ENCODE data around the gene PRKCD. TPM values are rescaled to one million over a fixed set of nuclear protein-coding genes. Genes with fewer than 3 reads are reported as not detected.
A peak's percentile ranks its signal among the peaks of the same experiment; 100 is the strongest.

The PRKCD gene
- total RNA-seq, 2 experiments from 2014 or later = 13.3 to 108 TPM

GRCh38 chr3:53229606-53230005 is 68.6 kb downstream of the PRKCD start:
- intact Hi-C loops (cut with micrococcal nuclease; ENCODE audit: unreplicated experiment) = no loop called here
- no peaks in the 10 kb centered on the region for H3K4me1 ChIP-seq (ENCODE audit: insufficient read depth, low read length, poor library complexity, severe bottlenecking)
- H3K79me2 ChIP-seq (ENCODE audit: insufficient read depth, low read depth, low read length) = no peaks in the 10 kb centered on the region
- ChIA-PET CTCF (ENCODE audit: unreplicated experiment) (no interaction called here), POLR2A (no interaction called here)
- peaks cover 100% of the 10 kb centered on the region for H3K36me3 ChIP-seq (ENCODE audit: insufficient read depth, low read length)
- DNase-seq (ENCODE audit: low spot score) = no peak
- TF ChIP-seq CTCF (conservative IDR thresholded peaks at IDR 0.05; ENCODE audit: low read length) (no peak), EZH2phosphoT487 (IDR thresholded peaks at IDR 0.05; ENCODE audit: borderline replicate concordance, low read depth, low read length) (no peak)
- BruUV-seq (replicated peaks) = no TSS peak
- no peaks in the 10 kb centered on the region for H4K20me1 ChIP-seq (ENCODE audit: insufficient read depth, low read length)
- H3K9me2 ChIP-seq (ENCODE audit: insufficient read depth, low read length) = no peaks in the 10 kb centered on the region
- H3K4me3 ChIP-seq (ENCODE audit: low read depth, low read length, poor library complexity, severe bottlenecking) = no peak overlapping the region
- no peak overlapping the region for H3K4me2 ChIP-seq (ENCODE audit: low read length)
- no peaks in the 10 kb centered on the region for H3K9me3 ChIP-seq (ENCODE audit: low read length)
- no peak overlapping the region for H2AFZ ChIP-seq (ENCODE audit: low read length)
- H3K27ac ChIP-seq (ENCODE audit: low read depth, low read length, poor library complexity, severe bottlenecking) = no peak overlapping the region

- no peak for TF ChIP-seq EZH2phosphoT487 (IDR thresholded peaks at IDR 0.05; ENCODE audit: borderline replicate concordance, low read depth, low read length)
- TF ChIP-seq CTCF (conservative IDR thresholded peaks at IDR 0.05; ENCODE audit: low read length) = peak; percentile 62
- H3K9me3 ChIP-seq (ENCODE audit: low read length) = no peaks in the 10 kb centered on the region
Observed at GRCh38 chr3:53230041-53230621, 69.1 kb downstream of the PRKCD start.

GRCh38 chr3:53230789-53231188 is 69.8 kb downstream of the PRKCD start:
- ChIA-PET POLR2A (no interaction called here), CTCF (ENCODE audit: unreplicated experiment) (no interaction called here)
- Histone ChIP-seq H3K9me2 (ENCODE audit: insufficient read depth, low read length) (no peaks in the 10 kb centered on the region), H3K36me3 (ENCODE audit: insufficient read depth, low read length) (peaks cover 99% of the 10 kb centered on the region), H3K9me3 (ENCODE audit: low read length) (no peaks in the 10 kb centered on the region), H3K79me2 (ENCODE audit: insufficient read depth, low read depth, low read length) (no peaks in the 10 kb centered on the region), H4K20me1 (ENCODE audit: insufficient read depth, low read length) (no peaks in the 10 kb centered on the region), H3K4me1 (ENCODE audit: insufficient read depth, low read length, poor library complexity, severe bottlenecking) (no peaks in the 10 kb centered on the region), H3K27ac (ENCODE audit: low read depth, low read length, poor library complexity, severe bottlenecking) (no peak overlapping the region), H3K4me2 (ENCODE audit: low read length) (no peak overlapping the region), H3K4me3 (ENCODE audit: low read depth, low read length, poor library complexity, severe bottlenecking) (no peak overlapping the region), H2AFZ (ENCODE audit: low read length) (no peak overlapping the region)
- TF ChIP-seq CTCF (conservative IDR thresholded peaks at IDR 0.05; ENCODE audit: low read length) (no peak), EZH2phosphoT487 (IDR thresholded peaks at IDR 0.05; ENCODE audit: borderline replicate concordance, low read depth, low read length) (no peak)
- no peak for DNase-seq (ENCODE audit: low spot score)
- no TSS peak for BruUV-seq (replicated peaks)
- intact Hi-C loops (cut with micrococcal nuclease; ENCODE audit: unreplicated experiment) = no loop called here

More at GRCh38 chr3:53230041-53230621, 69.1 kb downstream of the PRKCD start:
- intact Hi-C loops (cut with micrococcal nuclease; ENCODE audit: unreplicated experiment) = no loop called here
- no TSS peak for BruUV-seq (replicated peaks)
- Histone ChIP-seq H2AFZ (ENCODE audit: low read length) (no peak overlapping the region), H3K36me3 (ENCODE audit: insufficient read depth, low read length) (peaks cover 99% of the 10 kb centered on the region), H4K20me1 (ENCODE audit: insufficient read depth, low read length) (no peaks in the 10 kb centered on the region), H3K79me2 (ENCODE audit: insufficient read depth, low read depth, low read length) (no peaks in the 10 kb centered on the region), H3K4me2 (ENCODE audit: low read length) (no peak overlapping the region), H3K4me1 (ENCODE audit: insufficient read depth, low read length, poor library complexity, severe bottlenecking) (no peaks in the 10 kb centered on the region), H3K27ac (ENCODE audit: low read depth, low read length, poor library complexity, severe bottlenecking) (no peak overlapping the region), H3K9me2 (ENCODE audit: insufficient read depth, low read length) (no peaks in the 10 kb centered on the region), H3K4me3 (ENCODE audit: low read depth, low read length, poor library complexity, severe bottlenecking) (no peak overlapping the region)
- DNase-seq (ENCODE audit: low spot score) = peak; percentile 38
- ChIA-PET POLR2A (no interaction called here), CTCF (ENCODE audit: unreplicated experiment) (no interaction called here)
